ENCODE results near the gene DDX10. TPM values are rescaled to one million over a fixed set of nuclear protein-coding genes. Genes with fewer than 3 reads are reported as not detected.

DDX10 gene
- total RNA-seq, 2 experiments from 2014 or later, result 15.0 to 15.4 TPM

GRCh38 chr11:108703916-108704315 lies 39.0 kb downstream of the DDX10 start:
- Histone ChIP-seq H3K4me3 (ENCODE audit: low read length) (no peak overlapping the region), H3K36me3 (ENCODE audit: insufficient read depth, low read length) (peaks cover 49% of the 10 kb centered on the region), H3K27ac (ENCODE audit: low read depth in 1 of 2, low read length in 2 of 2) (no peak overlapping the region), H3K9me3 (ENCODE audit: control insufficient read depth in 1 of 2, insufficient read depth in 1 of 2, low read length in 2 of 2) (peaks cover 5% of the 10 kb centered on the region in 2 experiments), H3K4me1 (ENCODE audit: insufficient read depth, low read length) (no peaks in the 10 kb centered on the region), H3K27me3 (ENCODE audit: control insufficient read depth in 1 of 2, insufficient read depth in 2 of 2, low read length in 2 of 2) (no peaks in the 10 kb centered on the region)
- peaks cover 92% of the 10 kb centered on the region for H3K36me3 Mint-ChIP-seq (ENCODE audit: low read depth)
- H3K4me1 Mint-ChIP-seq (ENCODE audit: low read depth), result no peaks in the 10 kb centered on the region
- intact Hi-C loops (cut with DNase I, micrococcal nuclease), result no loop called here
- CTCF ChIA-PET, result no interaction called here
- no peak overlapping the region for H3K4me3 Mint-ChIP-seq
- no peak for TF ChIP-seq CTCF (IDR thresholded peaks at IDR 0.05)
- no peaks in the 10 kb centered on the region for H3K27me3 Mint-ChIP-seq
- no peak overlapping the region for H3K27ac Mint-ChIP-seq
- peaks cover 12% of the 10 kb centered on the region for H3K9me3 Mint-ChIP-seq
- no peak for DNase-seq
- POLR2A ChIA-PET, result no interaction called here
- no peak for ATAC-seq (ENCODE audit: poor library complexity)

GRCh38 chr11:108705061-108705460 lies 40.2 kb downstream of the DDX10 start:
- Histone ChIP-seq H3K27me3 (ENCODE audit: control insufficient read depth in 1 of 2, insufficient read depth in 2 of 2, low read length in 2 of 2) (no peaks in the 10 kb centered on the region), H3K36me3 (ENCODE audit: insufficient read depth, low read length) (peaks cover 46% of the 10 kb centered on the region), H3K9me3 (ENCODE audit: control insufficient read depth in 1 of 2, insufficient read depth in 1 of 2, low read length in 2 of 2) (peaks cover 5% of the 10 kb centered on the region in 2 experiments), H3K4me3 (ENCODE audit: low read length) (no peak overlapping the region), H3K27ac (ENCODE audit: low read depth in 1 of 2, low read length in 2 of 2) (no peak overlapping the region), H3K4me1 (ENCODE audit: insufficient read depth, low read length) (no peaks in the 10 kb centered on the region)
- Mint-ChIP-seq H3K9me3 (peaks cover 14% of the 10 kb centered on the region), H3K27me3 (no peaks in the 10 kb centered on the region), H3K27ac (no peak overlapping the region), H3K4me3 (no peak overlapping the region), H3K4me1 (ENCODE audit: low read depth) (no peaks in the 10 kb centered on the region), H3K36me3 (ENCODE audit: low read depth) (peaks cover 92% of the 10 kb centered on the region)
- DNase-seq (no peak), ATAC-seq (ENCODE audit: poor library complexity) (no peak)
- POLR2A ChIA-PET, result no interaction called here
- CTCF ChIA-PET, result no interaction called here
- no peak for TF ChIP-seq CTCF (IDR thresholded peaks at IDR 0.05)
- intact Hi-C loops (cut with DNase I, micrococcal nuclease), result no loop called here

GRCh38 chr11:108708173-108708572 lies 43.3 kb downstream of the DDX10 start:
- Histone ChIP-seq H3K27me3 (ENCODE audit: control insufficient read depth in 1 of 2, insufficient read depth in 2 of 2, low read length in 2 of 2) (no peaks in the 10 kb centered on the region), H3K4me3 (ENCODE audit: low read length) (no peak overlapping the region), H3K4me1 (ENCODE audit: insufficient read depth, low read length) (no peaks in the 10 kb centered on the region), H3K9me3 (ENCODE audit: control insufficient read depth in 1 of 2, insufficient read depth in 1 of 2, low read length in 2 of 2) (peaks cover 5 to 9% of the 10 kb centered on the region in 2 experiments), H3K27ac (ENCODE audit: low read depth in 1 of 2, low read length in 2 of 2) (no peak overlapping the region), H3K36me3 (ENCODE audit: insufficient read depth, low read length) (peaks cover 39% of the 10 kb centered on the region)
- ChIA-PET POLR2A (no interaction called here), CTCF (no interaction called here)
- Mint-ChIP-seq H3K27ac (no peak overlapping the region), H3K4me1 (ENCODE audit: low read depth) (no peaks in the 10 kb centered on the region), H3K4me3 (no peak overlapping the region), H3K27me3 (no peaks in the 10 kb centered on the region), H3K9me3 (peaks cover 14% of the 10 kb centered on the region), H3K36me3 (ENCODE audit: low read depth) (peaks cover 96% of the 10 kb centered on the region)
- ATAC-seq (ENCODE audit: poor library complexity) (no peak), DNase-seq (no peak)
- TF ChIP-seq CTCF (IDR thresholded peaks at IDR 0.05), result no peak
- intact Hi-C loops (cut with DNase I, micrococcal nuclease), result no loop called here

All from CD4-positive, alpha-beta T cell (primary cell).